ENCODE results near the gene EEF2KMT. TPM values are rescaled to one million over a fixed set of nuclear protein-coding genes. Genes with fewer than 3 reads are reported as not detected.
"Not testable (repeated sequence)": the region's sequence is repeated elsewhere in the genome, so short reads cannot be mapped to it uniquely, and the experiment has no call there.

EEF2KMT gene
- total RNA-seq, 1 experiment from 2014 or later, result 24.4 TPM

DNA sequence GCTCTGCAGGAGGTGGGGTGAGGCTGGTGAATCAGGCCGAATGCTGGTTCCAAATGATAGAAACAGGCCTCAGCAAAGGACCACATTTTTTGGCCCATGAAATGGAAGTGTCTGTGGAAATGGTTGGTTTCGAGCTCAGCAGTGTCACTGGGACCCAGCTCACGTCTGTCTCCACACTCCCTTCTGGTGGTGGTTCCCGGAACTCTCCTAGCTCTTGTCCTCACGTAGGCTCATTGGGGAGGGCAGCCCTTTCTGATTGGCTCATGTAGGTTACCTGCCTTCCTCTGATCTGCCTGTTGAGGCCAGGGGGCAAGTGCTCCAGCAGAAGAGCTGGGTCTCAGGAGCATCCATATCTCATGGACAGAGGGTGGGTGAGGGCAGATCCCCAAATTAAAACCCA is 22.0 kb downstream of the EEF2KMT start:
- intact Hi-C loops (cut with micrococcal nuclease; ENCODE audit: unreplicated experiment), result no loop called here
- Histone ChIP-seq H3K27me3 (ENCODE audit: control insufficient read depth, insufficient read depth, low read length) (no peaks in the 10 kb centered on the region), H3K9me3 (ENCODE audit: control insufficient read depth, insufficient read depth, low read depth, low read length) (no peaks in the 10 kb centered on the region), H3K4me3 (ENCODE audit: low read depth in 2 of 2, low read length in 2 of 2) (no peak overlapping the region), H3K27ac (ENCODE audit: low read length) (no peak overlapping the region), H3K4me1 (ENCODE audit: control insufficient read depth, insufficient read depth, low read length) (peaks cover 5% of the 10 kb centered on the region; the same call in 1 of the 2 replicates), H3K36me3 (ENCODE audit: control insufficient read depth, insufficient read depth, low read length) (peaks cover 2% of the 10 kb centered on the region)
- no TSS peak for BruUV-seq (replicated peaks)
- no peak for TF ChIP-seq TCF7L2 (IDR thresholded peaks at IDR 0.05; ENCODE audit: low read depth, low read length)
- TF ChIP-seq, protein P1, sequence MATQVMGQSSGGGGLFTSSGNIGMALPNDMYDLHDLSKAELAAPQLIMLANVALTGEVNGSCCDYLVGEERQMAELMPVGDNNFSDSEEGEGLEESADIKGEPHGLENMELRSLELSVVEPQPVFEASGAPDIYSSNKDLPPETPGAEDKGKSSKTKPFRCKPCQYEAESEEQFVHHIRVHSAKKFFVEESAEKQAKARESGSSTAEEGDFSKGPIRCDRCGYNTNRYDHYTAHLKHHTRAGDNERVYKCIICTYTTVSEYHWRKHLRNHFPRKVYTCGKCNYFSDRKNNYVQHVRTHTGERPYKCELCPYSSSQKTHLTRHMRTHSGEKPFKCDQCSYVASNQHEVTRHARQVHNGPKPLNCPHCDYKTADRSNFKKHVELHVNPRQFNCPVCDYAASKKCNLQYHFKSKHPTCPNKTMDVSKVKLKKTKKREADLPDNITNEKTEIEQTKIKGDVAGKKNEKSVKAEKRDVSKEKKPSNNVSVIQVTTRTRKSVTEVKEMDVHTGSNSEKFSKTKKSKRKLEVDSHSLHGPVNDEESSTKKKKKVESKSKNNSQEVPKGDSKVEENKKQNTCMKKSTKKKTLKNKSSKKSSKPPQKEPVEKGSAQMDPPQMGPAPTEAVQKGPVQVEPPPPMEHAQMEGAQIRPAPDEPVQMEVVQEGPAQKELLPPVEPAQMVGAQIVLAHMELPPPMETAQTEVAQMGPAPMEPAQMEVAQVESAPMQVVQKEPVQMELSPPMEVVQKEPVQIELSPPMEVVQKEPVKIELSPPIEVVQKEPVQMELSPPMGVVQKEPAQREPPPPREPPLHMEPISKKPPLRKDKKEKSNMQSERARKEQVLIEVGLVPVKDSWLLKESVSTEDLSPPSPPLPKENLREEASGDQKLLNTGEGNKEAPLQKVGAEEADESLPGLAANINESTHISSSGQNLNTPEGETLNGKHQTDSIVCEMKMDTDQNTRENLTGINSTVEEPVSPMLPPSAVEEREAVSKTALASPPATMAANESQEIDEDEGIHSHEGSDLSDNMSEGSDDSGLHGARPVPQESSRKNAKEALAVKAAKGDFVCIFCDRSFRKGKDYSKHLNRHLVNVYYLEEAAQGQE (IDR thresholded peaks at IDR 0.05; ENCODE audit: insufficient read depth in 1 of 2, low read depth in 2 of 2, low read length in 1 of 2), result no peak
- TF ChIP-seq SIN3A (IDR thresholded peaks at IDR 0.05; ENCODE audit: borderline replicate concordance, insufficient read depth, low read depth, low read length), result no peak
- no peak for TF ChIP-seq POLR2AphosphoS5 (IDR thresholded peaks at IDR 0.05; ENCODE audit: low read depth, low read length)
- TF ChIP-seq, protein P2, sequence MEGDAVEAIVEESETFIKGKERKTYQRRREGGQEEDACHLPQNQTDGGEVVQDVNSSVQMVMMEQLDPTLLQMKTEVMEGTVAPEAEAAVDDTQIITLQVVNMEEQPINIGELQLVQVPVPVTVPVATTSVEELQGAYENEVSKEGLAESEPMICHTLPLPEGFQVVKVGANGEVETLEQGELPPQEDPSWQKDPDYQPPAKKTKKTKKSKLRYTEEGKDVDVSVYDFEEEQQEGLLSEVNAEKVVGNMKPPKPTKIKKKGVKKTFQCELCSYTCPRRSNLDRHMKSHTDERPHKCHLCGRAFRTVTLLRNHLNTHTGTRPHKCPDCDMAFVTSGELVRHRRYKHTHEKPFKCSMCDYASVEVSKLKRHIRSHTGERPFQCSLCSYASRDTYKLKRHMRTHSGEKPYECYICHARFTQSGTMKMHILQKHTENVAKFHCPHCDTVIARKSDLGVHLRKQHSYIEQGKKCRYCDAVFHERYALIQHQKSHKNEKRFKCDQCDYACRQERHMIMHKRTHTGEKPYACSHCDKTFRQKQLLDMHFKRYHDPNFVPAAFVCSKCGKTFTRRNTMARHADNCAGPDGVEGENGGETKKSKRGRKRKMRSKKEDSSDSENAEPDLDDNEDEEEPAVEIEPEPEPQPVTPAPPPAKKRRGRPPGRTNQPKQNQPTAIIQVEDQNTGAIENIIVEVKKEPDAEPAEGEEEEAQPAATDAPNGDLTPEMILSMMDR (IDR thresholded peaks at IDR 0.05), result no peak
- ATAC-seq (no peak), DNase-seq (ENCODE audit: low read depth, low spot score) (no peak)
- ChIA-PET POLR2A (no interaction called here), CTCF (interaction anchor here (0.6 kb wide), 1 partner anchor 50 kb away, joined by 5 read pairs; no protein-coding TSS in a partner anchor)
- in situ Hi-C loops (cut with HindIII; ENCODE audit: low pct_unique_long_range_greater_than_20kb, low sequenced_read_pairs), result no loop called here

DNA sequence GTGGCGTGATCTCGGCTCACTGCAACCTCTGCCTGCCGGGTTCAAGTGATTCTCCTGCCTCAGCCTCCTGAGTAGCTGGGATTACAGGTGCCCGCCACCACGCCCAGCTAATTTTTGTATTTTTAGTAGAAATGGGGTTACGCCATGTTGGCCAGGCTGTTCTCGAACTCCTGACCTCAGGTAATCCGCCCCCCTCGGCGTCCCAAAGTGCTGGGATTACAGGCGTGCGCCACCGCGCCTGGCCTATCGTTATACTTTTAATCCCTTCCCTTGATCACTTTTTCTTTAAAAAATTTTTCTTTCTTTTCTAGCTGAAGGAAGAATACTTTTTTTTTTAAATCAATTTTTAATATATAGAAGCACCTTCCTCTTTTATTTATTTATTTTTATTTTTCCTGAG is 23.8 kb downstream of the EEF2KMT start:
- H3K27me3 ChIP-seq (ENCODE audit: control insufficient read depth, insufficient read depth, low read length); H3K4me1 ChIP-seq (ENCODE audit: control insufficient read depth, insufficient read depth, low read length); BruUV-seq (replicated peaks); in situ Hi-C loops (cut with HindIII; ENCODE audit: low pct_unique_long_range_greater_than_20kb, low sequenced_read_pairs); H3K27ac ChIP-seq (ENCODE audit: low read length); ATAC-seq; H3K36me3 ChIP-seq (ENCODE audit: control insufficient read depth, insufficient read depth, low read length); H3K4me3 ChIP-seq (ENCODE audit: low read depth in 2 of 2, low read length in 2 of 2); intact Hi-C loops (cut with micrococcal nuclease; ENCODE audit: unreplicated experiment); POLR2A ChIA-PET; DNase-seq (ENCODE audit: low read depth, low spot score); H3K9me3 ChIP-seq (ENCODE audit: control insufficient read depth, insufficient read depth, low read depth, low read length); CTCF ChIA-PET: not testable (repeated sequence)

DNA sequence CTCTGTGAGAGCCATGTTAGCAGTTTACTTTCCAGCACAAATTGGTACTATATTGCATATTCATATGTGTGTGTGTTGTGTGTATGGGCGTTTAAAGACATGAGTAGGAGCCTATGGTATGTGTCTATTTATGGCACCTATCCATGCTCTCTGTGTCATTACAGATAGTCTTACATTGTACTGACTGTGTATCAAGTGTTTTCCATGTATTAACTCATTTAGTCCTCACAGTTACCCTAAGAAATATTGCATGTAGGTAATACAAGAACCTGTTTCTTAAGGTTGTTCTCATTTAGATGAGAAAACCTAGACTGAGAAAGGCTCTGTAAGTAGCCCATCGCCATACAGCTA is 24.3 kb downstream of the EEF2KMT start:
- no TSS peak for BruUV-seq (replicated peaks)
- Histone ChIP-seq H3K36me3 (ENCODE audit: control insufficient read depth, insufficient read depth, low read length) (peaks cover 2% of the 10 kb centered on the region), H3K27ac (ENCODE audit: low read length) (no peak overlapping the region), H3K4me3 (ENCODE audit: low read depth in 2 of 2, low read length in 2 of 2) (no peak overlapping the region), H3K9me3 (ENCODE audit: control insufficient read depth, insufficient read depth, low read depth, low read length) (no peaks in the 10 kb centered on the region), H3K4me1 (ENCODE audit: control insufficient read depth, insufficient read depth, low read length) (peaks cover 5% of the 10 kb centered on the region; the same call in 1 of the 2 replicates), H3K27me3 (ENCODE audit: control insufficient read depth, insufficient read depth, low read length) (no peaks in the 10 kb centered on the region)
- intact Hi-C loops (cut with micrococcal nuclease; ENCODE audit: unreplicated experiment) (no loop called here), in situ Hi-C loops (cut with HindIII; ENCODE audit: low pct_unique_long_range_greater_than_20kb, low sequenced_read_pairs) (no loop called here)
- TF ChIP-seq, protein P2 (IDR thresholded peaks at IDR 0.05), result no peak
- TF ChIP-seq, protein P1 (IDR thresholded peaks at IDR 0.05; ENCODE audit: insufficient read depth in 1 of 2, low read depth in 2 of 2, low read length in 1 of 2), result no peak
- TF ChIP-seq TCF7L2 (IDR thresholded peaks at IDR 0.05; ENCODE audit: low read depth, low read length), result no peak
- no peak for TF ChIP-seq POLR2AphosphoS5 (IDR thresholded peaks at IDR 0.05; ENCODE audit: low read depth, low read length)
- no peak for TF ChIP-seq SIN3A (IDR thresholded peaks at IDR 0.05; ENCODE audit: borderline replicate concordance, insufficient read depth, low read depth, low read length)
- DNase-seq (ENCODE audit: low read depth, low spot score), result no peak
- ChIA-PET CTCF (no interaction called here), POLR2A (no interaction called here)
- ATAC-seq, result no peak

Measured in Panc1 (cell line).